Memory B cell (primary cell): ENCODE measurements around the gene INPPL1.

Experiments used
- ATAC-seq: fragments of 150-1000 bp; cut with Tn5 transposase; 2 replicates; pipeline ENCODE4 v1.10.0; 2021; ENCODE audit warnings: low read depth, mild to moderate bottlenecking, moderate library complexity
- DNase-seq, 2 donors: peaks; one replicate each; pipeline ENCODE4 v3.0.0; 2022; ENCODE audit warnings: low spot score in 2 of 2
- H3K27ac Mint-ChIP-seq: one replicate; pipeline ENCODE4 v1.8.0; 2022; ENCODE audit warnings: mild to moderate bottlenecking, moderate library complexity, mixed read lengths
- H3K27me3 Mint-ChIP-seq: one replicate; pipeline ENCODE4 v1.8.0; 2022; ENCODE audit warnings: mixed read lengths
- H3K36me3 Mint-ChIP-seq: one replicate; pipeline ENCODE4 v1.8.0; 2022; ENCODE audit warnings: mild to moderate bottlenecking, mixed read lengths
- H3K4me1 Mint-ChIP-seq: one replicate; pipeline ENCODE4 v1.8.0; 2022; ENCODE audit warnings: mixed read lengths
- H3K4me3 Mint-ChIP-seq: one replicate; pipeline ENCODE4 v1.8.0; 2022; ENCODE audit warnings: mild to moderate bottlenecking, moderate library complexity, mixed read lengths
- H3K9me3 Mint-ChIP-seq: one replicate; pipeline ENCODE4 v1.8.0; 2022; ENCODE audit warnings: mixed read lengths

Gene INPPL1

DNA sequence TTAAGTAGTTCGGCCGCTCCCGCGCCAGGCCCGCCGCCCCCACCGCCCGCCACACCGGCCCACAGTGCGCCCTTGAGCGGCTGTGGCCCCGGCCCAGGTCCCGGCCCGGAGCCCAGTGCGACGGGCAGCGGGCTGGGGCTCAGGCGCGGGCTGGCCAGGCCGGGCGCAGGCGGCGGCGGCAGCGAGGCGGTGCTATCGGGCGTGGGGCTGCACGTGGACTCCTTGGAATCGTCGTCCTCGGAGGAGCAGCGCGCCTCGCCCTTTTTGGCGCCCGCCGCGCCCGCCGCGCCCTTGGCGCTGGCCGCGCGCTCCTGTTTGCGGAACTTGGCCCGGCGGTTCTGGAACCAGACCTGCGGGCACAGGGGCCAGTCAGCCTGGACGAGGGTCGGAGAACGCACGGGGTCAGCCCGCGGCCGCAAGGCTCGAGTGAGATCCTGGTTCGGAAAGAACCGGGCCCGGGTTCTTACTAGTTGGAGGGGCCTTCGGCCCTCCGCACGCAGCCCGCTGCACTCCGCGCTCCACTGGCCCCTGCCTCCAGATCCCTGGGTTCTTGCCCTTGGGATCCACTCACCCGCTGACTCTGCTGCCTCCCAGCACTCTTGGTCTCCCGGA is 15.4 kb downstream of the INPPL1 start:
- Mint-ChIP-seq H3K36me3 (peaks cover 8% of the 10 kb centered on the region), H3K4me3 (peak overlapping the region; percentile 78), H3K9me3 (peaks cover 2% of the 10 kb centered on the region), H3K4me1 (peaks cover 27% of the 10 kb centered on the region), H3K27ac (no peak overlapping the region), H3K27me3 (peaks cover 33% of the 10 kb centered on the region)
- ATAC-seq: peak; percentile 13
- DNase-seq: no peak

DNA sequence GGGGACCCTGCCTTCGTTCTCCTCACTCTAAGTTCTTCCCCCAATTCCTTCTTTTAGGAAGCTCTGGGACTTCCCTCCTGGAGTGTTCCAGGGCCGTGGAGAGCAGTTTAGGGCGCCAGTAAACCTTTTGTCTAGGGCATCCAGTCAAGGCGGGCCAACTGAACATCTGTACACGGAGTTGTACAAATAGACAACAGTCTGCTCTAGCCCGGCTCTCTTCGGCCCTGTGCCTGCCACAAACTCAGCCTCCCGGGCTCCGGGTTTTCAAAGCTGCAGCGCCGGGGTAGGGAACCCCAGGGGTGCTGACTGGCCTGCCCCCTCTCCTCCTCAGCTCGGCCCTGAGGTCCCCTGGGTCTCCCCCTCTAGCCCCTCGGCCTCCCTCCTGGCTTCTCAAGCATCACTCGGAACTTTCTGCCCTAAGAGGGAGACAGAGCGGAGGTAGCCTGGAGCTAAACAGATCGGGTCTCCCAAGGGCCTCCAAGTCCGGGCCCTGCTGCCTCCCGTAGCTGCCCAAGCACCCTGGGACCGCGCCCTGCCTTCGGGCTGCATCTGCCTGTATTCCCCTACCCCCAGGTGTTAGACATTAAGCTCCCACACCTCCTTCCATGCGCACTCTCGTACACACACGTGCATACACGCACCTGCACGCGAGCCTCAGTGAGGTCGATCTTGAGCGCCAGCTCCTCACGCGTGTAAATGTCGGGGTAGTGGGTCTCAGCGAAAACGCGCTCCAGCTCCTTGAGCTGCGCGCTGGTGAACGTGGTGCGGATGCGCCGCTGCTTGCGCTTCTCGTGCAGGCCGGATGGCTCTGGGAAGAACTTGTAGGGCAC is 16.1 kb downstream of the INPPL1 start:
- peaks cover 27% of the 10 kb centered on the region for H3K4me1 Mint-ChIP-seq
- peaks cover 33% of the 10 kb centered on the region for H3K27me3 Mint-ChIP-seq
- H3K4me3 Mint-ChIP-seq: peak overlapping the region; percentile 78
- no peak for DNase-seq
- ATAC-seq: peak; percentile 36
- no peak overlapping the region for H3K27ac Mint-ChIP-seq
- peaks cover 2% of the 10 kb centered on the region for H3K9me3 Mint-ChIP-seq
- H3K36me3 Mint-ChIP-seq: peaks cover 8% of the 10 kb centered on the region

DNA sequence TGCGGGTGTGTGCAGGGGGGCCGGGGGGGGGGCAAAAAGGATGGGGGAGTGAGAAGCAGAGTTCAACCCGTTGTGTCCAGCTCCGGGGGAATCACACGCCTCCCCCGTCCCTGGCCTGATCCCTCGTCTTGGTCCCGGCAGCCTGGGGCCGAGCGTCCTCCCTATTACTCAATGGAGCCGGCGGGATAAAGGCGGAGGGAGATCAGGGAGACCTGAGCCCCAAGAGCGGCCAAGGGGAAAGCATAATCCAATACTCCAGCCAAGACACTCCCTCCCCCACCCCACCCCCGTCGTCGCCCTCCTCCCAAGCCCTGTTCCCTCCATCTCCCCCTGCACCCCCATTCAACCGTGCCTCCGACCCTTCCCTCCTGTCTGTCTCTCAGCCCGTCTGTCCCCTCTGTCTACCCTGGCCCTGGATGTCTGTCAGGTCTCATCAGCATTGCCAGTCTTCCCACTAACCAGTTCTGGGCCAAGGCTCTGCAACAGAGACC is 16.8 kb downstream of the INPPL1 start:
- no peak overlapping the region for H3K27ac Mint-ChIP-seq
- ATAC-seq: no peak
- H3K9me3 Mint-ChIP-seq: peaks cover 2% of the 10 kb centered on the region
- no peak for DNase-seq
- H3K4me3 Mint-ChIP-seq: peak overlapping the region; percentile 47
- H3K27me3 Mint-ChIP-seq: peaks cover 33% of the 10 kb centered on the region
- peaks cover 27% of the 10 kb centered on the region for H3K4me1 Mint-ChIP-seq
- H3K36me3 Mint-ChIP-seq: peaks cover 8% of the 10 kb centered on the region

DNA sequence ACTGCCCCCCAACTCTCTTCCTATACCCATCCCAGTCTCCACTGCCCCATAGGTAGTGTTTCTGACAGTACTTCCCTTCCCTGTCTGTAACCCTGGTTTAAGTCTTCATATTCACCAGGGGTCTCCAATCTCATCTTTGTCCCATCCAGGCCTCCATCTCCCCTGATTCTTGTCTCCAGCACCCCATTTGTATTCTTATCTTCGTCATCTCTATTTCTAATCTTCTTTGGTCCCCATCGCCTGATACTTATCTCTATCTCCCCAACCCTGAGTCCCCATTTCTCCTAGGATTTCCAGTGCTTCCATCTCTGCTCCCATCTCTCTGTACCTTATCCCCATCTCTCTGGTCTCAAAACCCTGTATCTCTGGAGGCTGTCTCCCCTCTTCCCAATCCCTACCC is 17.6 kb downstream of the INPPL1 start:
- Mint-ChIP-seq H3K36me3 (peaks cover 6% of the 10 kb centered on the region), H3K27me3 (peaks cover 33% of the 10 kb centered on the region), H3K27ac (no peak overlapping the region), H3K9me3 (peaks cover 2% of the 10 kb centered on the region), H3K4me1 (peaks cover 27% of the 10 kb centered on the region), H3K4me3 (no peak overlapping the region)
- ATAC-seq (no peak), DNase-seq (no peak)

DNA sequence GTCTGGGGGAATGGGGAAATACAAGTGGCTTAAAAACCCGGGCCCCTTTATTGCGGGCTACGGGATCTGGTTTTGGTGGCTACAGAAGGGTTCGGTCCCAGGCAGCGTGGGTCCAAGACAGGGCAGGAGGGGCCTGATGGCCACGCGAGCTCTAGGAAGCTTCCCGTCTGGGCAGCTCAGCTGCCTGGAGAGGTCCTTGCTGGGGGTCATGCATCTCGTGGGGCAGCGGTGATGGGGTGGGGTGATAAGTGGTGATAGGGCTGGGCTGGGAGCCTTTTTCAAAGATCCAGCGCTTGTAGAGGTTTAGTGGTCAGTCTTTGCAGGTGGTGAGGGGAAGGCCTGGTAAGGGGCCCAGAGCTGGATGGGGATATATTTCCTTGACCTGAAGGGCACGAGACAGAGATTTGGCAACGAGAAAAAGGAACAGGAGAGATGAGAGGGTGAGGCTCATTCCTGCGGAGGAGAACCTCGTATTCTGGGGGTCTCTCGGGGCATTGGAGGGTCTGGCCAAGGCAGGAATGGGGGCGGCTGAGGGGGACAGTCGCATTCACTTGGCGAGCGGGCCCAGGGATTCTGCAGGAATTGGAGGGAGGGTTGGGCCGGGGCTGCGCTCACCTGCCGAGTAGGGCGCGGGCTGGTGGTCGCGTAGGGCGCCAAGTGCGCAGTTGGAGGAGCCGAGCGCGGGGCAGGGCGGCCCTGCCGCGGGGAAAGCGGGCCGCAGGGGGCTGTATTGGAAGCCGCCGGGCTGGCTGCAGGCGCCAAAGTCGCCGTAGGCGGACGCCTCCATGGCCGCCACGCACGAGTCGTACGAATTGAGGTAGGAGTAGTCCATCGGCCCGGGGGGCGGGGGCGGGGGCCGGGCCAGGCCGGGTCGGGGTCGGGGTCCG is 18.8 kb downstream of the INPPL1 start:
- no peak for ATAC-seq
- Mint-ChIP-seq H3K4me1 (peaks cover 27% of the 10 kb centered on the region), H3K4me3 (no peak overlapping the region)

DNA sequence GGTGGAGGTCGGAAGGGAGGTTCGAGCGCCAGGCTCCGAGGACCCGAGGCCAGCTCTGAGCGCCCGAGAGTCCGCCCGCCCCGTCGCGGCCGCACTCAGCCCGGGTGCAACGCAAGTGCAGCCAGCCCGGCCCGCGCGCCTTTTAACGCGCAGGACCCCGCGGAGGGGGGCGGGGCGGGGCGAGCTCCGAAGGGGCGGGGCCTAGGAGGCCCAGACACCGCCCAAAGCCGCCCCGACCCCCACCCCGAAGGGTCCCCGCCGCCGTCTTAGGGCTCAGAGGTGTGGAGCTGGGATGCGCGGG is 19.4 kb downstream of the INPPL1 start, which contains the start of gene PHOX2A:
Gene PHOX2A (minus strand): TSS at position 117 of the 301 bp plus-strand sequence. CDS start 172 bp downstream, outside the sequence.
- Mint-ChIP-seq H3K4me3 (peak within 1 kb of the TSS; percentile 15), H3K9me3 (peaks cover 2% of the 10 kb centered on the region), H3K36me3 (peaks cover 6% of the 10 kb centered on the region), H3K27me3 (peaks cover 33% of the 10 kb centered on the region), H3K27ac (no peak within 1 kb of the TSS), H3K4me1 (peaks cover 27% of the 10 kb centered on the region)
- DNase-seq (no peak), ATAC-seq (no peak)

More for the DNA sequence above, 18.8 kb downstream of the INPPL1 start:
- Mint-ChIP-seq H3K9me3 (peaks cover 2% of the 10 kb centered on the region), H3K27me3 (peaks cover 33% of the 10 kb centered on the region), H3K27ac (no peak overlapping the region), H3K36me3 (peaks cover 6% of the 10 kb centered on the region)
- no peak for DNase-seq

DNA sequence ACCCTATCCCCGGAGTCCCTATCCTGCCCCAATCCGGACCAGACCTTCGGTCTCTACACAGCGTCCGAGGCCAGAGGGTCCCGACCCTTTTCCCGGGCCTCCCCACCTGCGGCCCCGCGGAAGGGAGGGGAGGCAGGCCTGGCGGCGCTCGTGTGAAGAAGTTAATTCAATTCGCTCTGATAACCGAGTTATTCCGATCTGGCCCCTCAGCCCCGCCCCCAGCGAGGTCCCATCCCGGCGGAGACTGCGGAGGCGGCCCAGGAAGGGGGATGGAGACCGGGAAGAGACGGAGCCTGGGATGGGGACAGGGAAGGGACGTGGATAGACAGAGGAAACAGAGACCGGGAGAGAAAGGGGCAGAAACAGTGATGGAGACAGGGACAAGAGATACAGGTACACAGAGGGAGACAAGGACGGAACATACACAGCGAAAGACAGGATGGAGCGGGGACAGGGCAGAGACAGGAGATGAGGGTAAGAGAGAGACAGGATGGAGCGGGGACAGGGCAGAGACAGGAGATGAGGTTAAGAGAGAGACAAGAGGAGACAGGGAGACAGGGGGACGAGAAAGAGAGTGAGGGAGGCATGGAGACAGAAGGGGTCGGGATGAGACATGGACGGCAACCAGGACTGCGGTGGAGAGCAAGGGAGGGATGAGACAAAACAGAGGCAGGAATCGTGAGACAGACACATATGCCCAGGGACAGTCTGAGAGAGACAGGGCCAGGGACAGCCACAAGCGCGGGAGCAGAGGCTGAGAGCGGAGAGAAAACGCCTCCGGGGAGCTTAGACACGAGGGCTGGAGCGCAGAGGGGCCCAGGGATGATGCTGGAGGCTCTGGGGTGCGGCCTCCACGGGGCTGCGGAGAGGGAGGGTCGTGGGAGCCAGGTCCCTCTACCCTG is 20.0 kb downstream of the INPPL1 start:
- Mint-ChIP-seq H3K36me3 (peaks cover 6% of the 10 kb centered on the region), H3K27me3 (peaks cover 31% of the 10 kb centered on the region), H3K4me3 (peak overlapping the region; percentile 15), H3K9me3 (peaks cover 2% of the 10 kb centered on the region), H3K4me1 (peaks cover 24% of the 10 kb centered on the region), H3K27ac (no peak overlapping the region)
- ATAC-seq (no peak), DNase-seq (no peak)

DNA sequence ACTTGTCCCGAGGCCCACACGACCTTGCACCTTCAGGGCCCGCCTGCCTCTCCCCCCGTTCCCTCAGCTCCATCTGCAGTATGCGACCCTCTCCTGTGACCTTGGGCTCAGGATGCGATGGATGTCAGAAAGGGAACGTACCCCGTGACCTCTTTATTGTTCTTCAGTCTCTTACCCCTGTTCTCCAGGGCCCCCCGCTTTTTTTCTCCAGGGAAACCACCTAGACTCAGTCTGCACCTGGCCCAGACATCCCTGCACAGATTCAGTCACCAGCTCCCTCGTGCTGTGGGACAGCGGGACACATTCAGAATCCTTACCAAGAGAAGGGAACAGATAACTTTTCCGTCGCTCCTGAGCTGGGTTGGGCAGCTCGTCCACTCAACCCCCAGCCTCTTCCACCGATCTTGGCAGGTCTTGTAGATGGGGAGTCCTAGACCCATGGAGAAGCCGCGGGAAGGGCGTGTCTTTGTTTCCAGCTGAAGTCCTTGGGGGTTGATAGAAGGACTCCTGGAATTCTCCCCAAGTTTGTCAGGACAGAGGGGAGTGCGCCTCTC is 20.8 kb downstream of the INPPL1 start:
- DNase-seq (no peak), ATAC-seq (peak; percentile 39)
- peaks cover 30% of the 10 kb centered on the region for H3K27me3 Mint-ChIP-seq
- peaks cover 2% of the 10 kb centered on the region for H3K9me3 Mint-ChIP-seq
- no peak overlapping the region for H3K27ac Mint-ChIP-seq
- H3K4me3 Mint-ChIP-seq: no peak overlapping the region
- H3K36me3 Mint-ChIP-seq: peaks cover 6% of the 10 kb centered on the region
- H3K4me1 Mint-ChIP-seq: peaks cover 22% of the 10 kb centered on the region

DNA sequence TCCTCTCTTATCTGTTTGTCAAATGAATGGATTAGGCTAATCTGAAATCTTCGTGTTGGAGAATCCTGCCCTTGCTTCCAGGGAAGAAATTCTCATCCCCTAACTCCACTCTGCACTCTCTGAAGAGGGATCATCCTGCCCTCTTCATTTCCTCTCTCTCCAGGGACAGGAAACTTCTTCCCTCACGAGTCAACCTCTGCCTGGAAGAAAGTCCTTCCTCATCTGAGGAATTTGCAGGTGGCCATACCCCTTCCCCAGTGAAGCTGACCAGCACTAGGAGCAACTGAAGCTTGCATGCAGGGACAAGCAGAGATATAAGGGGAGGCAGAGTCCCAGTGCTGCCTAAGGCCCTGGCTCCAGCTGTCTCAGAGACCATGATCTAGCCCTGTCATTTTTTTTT is 23.0 kb downstream of the INPPL1 start:
- Mint-ChIP-seq H3K27me3 (peaks cover 17% of the 10 kb centered on the region), H3K36me3 (peaks cover 4% of the 10 kb centered on the region), H3K27ac (no peak overlapping the region), H3K9me3 (no peaks in the 10 kb centered on the region), H3K4me1 (peaks cover 9% of the 10 kb centered on the region), H3K4me3 (no peak overlapping the region)
- ATAC-seq (no peak), DNase-seq (no peak)

DNA sequence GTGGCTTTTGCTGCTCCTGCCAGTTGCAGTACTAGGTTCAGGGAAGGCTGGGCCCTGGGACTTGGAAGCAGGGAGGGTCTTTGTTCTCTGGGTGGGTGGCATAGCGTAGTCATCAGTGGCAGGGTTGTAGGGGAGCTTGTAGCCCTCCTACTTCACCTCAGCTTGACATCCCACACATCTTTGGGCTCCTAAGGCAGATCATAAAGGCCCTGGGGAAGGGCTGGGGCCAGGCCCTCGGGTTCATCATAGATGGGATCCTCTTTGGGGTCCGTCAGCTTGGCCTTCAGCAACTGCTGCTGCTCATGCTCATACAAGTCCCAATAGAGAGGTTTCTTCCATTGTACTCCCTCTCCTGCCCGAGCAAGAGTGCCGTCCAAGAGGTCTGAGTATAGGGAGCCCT is 25.4 kb downstream of the INPPL1 start:
- Mint-ChIP-seq H3K27ac (no peak overlapping the region), H3K27me3 (peaks cover 5% of the 10 kb centered on the region), H3K4me1 (peaks cover 3% of the 10 kb centered on the region), H3K36me3 (no peaks in the 10 kb centered on the region), H3K9me3 (no peaks in the 10 kb centered on the region), H3K4me3 (no peak overlapping the region)
- ATAC-seq (no peak), DNase-seq (no peak)

DNA sequence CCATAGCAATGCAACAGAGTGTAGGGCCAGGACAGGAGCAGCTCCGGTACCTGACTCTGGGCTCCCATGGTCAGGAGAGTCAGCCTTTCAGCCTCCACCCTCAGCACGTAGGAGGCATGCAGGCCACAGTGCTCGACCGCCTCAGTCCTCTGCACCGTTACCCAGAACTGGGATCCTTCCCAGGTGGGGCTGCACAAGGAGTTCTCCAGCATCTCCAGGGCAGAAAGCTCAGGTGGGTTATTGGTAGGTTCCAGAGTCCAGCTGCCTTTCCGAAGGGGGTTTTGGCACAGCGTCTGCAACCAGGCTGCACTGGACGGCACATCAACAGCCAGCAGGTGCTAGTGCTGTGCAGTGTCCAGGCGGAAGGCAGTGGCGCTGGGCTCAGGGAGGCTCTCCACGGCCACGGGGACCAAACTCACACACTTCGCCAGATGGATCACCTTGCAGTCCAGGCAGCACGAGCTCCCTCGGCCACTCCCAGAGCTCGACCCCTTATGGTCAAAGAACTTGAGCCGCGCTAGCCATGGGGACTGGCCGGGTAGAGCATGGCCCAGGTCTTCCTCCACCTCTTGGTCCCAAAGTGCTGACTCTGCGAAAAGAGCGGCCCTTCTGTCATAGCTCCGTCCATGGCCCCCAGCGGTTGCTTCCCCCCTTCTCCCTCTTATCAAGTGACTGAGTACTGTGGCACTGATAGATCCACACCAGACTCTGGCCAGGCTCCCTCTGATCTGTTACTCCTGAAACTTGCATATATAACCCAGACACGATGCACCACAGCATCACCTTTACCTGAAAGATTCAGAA is 26.3 kb downstream of the INPPL1 start:
- Mint-ChIP-seq H3K9me3 (no peaks in the 10 kb centered on the region), H3K27me3 (peaks cover 7% of the 10 kb centered on the region), H3K4me1 (peaks cover 6% of the 10 kb centered on the region), H3K36me3 (no peaks in the 10 kb centered on the region), H3K4me3 (no peak overlapping the region), H3K27ac (no peak overlapping the region)
- DNase-seq (no peak), ATAC-seq (no peak)

DNA sequence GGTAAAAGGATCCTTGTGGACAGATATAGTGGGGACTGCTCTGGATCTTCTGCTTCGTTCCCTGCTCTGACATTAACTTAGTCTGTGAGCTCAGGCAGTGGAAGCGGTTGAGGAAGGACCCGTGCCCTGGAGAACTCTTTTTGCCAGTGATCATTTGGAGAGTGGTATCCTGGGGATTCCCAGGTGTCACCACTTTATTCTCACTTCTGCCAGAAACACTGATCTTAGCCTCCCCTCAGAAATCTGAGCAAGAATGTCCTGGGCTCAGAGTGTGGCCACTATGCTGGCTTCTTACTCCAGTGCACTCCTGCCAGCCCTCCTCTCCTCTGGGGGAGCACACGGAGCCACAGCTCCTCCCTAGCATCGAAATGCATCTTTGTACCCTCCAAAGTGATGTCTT is 27.0 kb downstream of the INPPL1 start:
- Mint-ChIP-seq H3K27me3 (peaks cover 7% of the 10 kb centered on the region), H3K27ac (no peak overlapping the region), H3K4me1 (peaks cover 6% of the 10 kb centered on the region)

More for the DNA sequence above, 27.0 kb downstream of the INPPL1 start:
- no peak overlapping the region for H3K4me3 Mint-ChIP-seq
- no peaks in the 10 kb centered on the region for H3K36me3 Mint-ChIP-seq
- no peak for ATAC-seq
- H3K9me3 Mint-ChIP-seq: no peaks in the 10 kb centered on the region
- DNase-seq: no peak
